MM.1S (cell line): Measurements from ENCODE around the gene LOXHD1.

ENCODE experiments used
- DNase-seq: peaks from one replicate; pipeline ENCODE4 v3.0.0-alpha.2; 2015
- H2AFZ ChIP-seq: fragments of 300-600 bp; sonication (generic); 2 replicates; pipeline ENCODE4 v1.6.0; 2016; ENCODE audit warnings: antibody characterized with exemption, low read length
- H3F3A ChIP-seq: fragments of 300-600 bp; sonication (generic); 2 replicates; pipeline ENCODE4 v1.6.1; 2016; ENCODE audit warnings: mild to moderate bottlenecking, antibody characterized with exemption, low read length, moderate library complexity, mixed read lengths; ENCODE audit not compliant: insufficient read depth
- H3K27ac ChIP-seq: fragments of 300-600 bp; sonication (generic); 2 replicates; pipeline ENCODE4 v1.5.1; 2016; ENCODE audit warnings: mild to moderate bottlenecking, low read length
- H3K27me3 ChIP-seq: fragments of 300-600 bp; sonication (generic); replicated peaks from 2 replicates; pipeline ENCODE4 v1.6.0; 2016; ENCODE audit warnings: low read length; ENCODE audit not compliant: insufficient read depth
- H3K36me3 ChIP-seq: fragments of 300-600 bp; sonication (generic); replicated peaks from 2 replicates; pipeline ENCODE4 v1.6.1; 2016; ENCODE audit warnings: mild to moderate bottlenecking, low read length, mixed read lengths; ENCODE audit not compliant: insufficient read depth
- H3K4me1 ChIP-seq: fragments of 300-600 bp; sonication (generic); 2 replicates; pipeline ENCODE4 v1.6.1; 2016; ENCODE audit warnings: low read length, mixed read lengths
- H3K4me2 ChIP-seq: fragments of 300-600 bp; sonication (generic); 2 replicates; pipeline ENCODE4 v1.6.0; 2016; ENCODE audit warnings: low read depth, low read length
- H3K4me3 ChIP-seq: fragments of 300-600 bp; sonication (generic); 2 replicates; pipeline ENCODE4 v1.5.1; 2016; ENCODE audit warnings: low read length, mixed read lengths
- H3K79me2 ChIP-seq: fragments of 300-600 bp; sonication (generic); 2 replicates; pipeline ENCODE4 v1.6.1; 2016; ENCODE audit warnings: mixed run types, low read length, mixed read lengths
- H3K9ac ChIP-seq: fragments of 300-600 bp; sonication (generic); 2 replicates; pipeline ENCODE4 v1.6.1; 2016; ENCODE audit warnings: low read length, mixed read lengths
- H3K9me2 ChIP-seq: fragments of 300-600 bp; sonication (generic); replicated peaks from 2 replicates; pipeline ENCODE4 v1.6.1; 2016; ENCODE audit warnings: mild to moderate bottlenecking, low read length, mixed read lengths; ENCODE audit not compliant: insufficient read depth
- H3K9me3 ChIP-seq: fragments of 300-600 bp; sonication (generic); replicated peaks from 2 replicates; pipeline ENCODE4 v1.6.1; 2016; ENCODE audit warnings: mild to moderate bottlenecking, low read length, mixed read lengths; ENCODE audit not compliant: insufficient read depth
- H4K20me1 ChIP-seq: fragments of 300-600 bp; sonication (generic); 2 replicates; pipeline ENCODE4 v1.6.1; 2016; ENCODE audit warnings: mild to moderate bottlenecking, low read length, moderate library complexity, mixed read lengths; ENCODE audit not compliant: insufficient read depth
- EZH2 ChIP-seq: fragments of 300-600 bp; sonication (generic); optimal IDR thresholded peaks from 2 replicates; pipeline ENCODE3; 2017; ENCODE audit warnings: low read depth, mild to moderate bottlenecking, antibody characterized with exemption, low read length, mixed read lengths
- EZH2phosphoT487 ChIP-seq: fragments of 300-600 bp; sonication (generic); IDR thresholded peaks from 2 replicates; pipeline ENCODE4 v1.6.1; 2018; ENCODE audit warnings: antibody characterized with exemption, low read length
- TF ChIP-seq, protein P1 (sequence below): fragments of 300-600 bp; sonication (generic); IDR thresholded peaks from 2 replicates; pipeline ENCODE4 v1.5.1; 2016; ENCODE audit warnings: antibody characterized with exemption, low read length, mixed read lengths

The LOXHD1 gene

DNA sequence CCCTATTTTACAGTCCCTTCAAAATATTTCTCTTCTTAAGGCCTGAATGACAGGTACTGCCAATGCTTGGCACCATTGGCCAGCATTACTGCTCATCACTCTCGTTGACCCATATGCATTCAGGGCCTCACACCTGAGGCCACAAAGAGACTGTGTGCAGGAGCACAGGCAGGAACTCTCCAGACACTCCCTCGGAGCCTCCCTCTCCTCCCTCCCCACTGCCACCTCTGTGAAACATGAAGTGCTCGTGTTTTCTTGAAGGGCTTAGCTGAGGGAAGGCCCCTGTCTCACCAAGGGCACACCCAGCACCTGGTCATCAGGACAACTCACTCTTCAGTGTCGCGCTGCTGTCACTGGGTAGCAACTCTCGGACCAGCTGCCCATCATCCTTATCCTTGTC lies 85.3 kb downstream of the LOXHD1 start:
- H2AFZ ChIP-seq: no peak overlapping the region
- no peaks in the 10 kb centered on the region for H4K20me1 ChIP-seq
- DNase-seq: no peak
- no peak overlapping the region for H3K27ac ChIP-seq
- no peaks in the 10 kb centered on the region for H3K79me2 ChIP-seq
- H3K36me3 ChIP-seq: no peaks in the 10 kb centered on the region
- H3F3A ChIP-seq: peaks cover 13% of the 10 kb centered on the region
- no peak overlapping the region for H3K4me2 ChIP-seq
- H3K9me2 ChIP-seq: no peaks in the 10 kb centered on the region
- H3K4me1 ChIP-seq: peaks cover 27% of the 10 kb centered on the region
- H3K9ac ChIP-seq: no peak overlapping the region
- no peak for TF ChIP-seq EZH2phosphoT487
- TF ChIP-seq, protein P1, sequence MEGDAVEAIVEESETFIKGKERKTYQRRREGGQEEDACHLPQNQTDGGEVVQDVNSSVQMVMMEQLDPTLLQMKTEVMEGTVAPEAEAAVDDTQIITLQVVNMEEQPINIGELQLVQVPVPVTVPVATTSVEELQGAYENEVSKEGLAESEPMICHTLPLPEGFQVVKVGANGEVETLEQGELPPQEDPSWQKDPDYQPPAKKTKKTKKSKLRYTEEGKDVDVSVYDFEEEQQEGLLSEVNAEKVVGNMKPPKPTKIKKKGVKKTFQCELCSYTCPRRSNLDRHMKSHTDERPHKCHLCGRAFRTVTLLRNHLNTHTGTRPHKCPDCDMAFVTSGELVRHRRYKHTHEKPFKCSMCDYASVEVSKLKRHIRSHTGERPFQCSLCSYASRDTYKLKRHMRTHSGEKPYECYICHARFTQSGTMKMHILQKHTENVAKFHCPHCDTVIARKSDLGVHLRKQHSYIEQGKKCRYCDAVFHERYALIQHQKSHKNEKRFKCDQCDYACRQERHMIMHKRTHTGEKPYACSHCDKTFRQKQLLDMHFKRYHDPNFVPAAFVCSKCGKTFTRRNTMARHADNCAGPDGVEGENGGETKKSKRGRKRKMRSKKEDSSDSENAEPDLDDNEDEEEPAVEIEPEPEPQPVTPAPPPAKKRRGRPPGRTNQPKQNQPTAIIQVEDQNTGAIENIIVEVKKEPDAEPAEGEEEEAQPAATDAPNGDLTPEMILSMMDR: no peak
- H3K27me3 ChIP-seq: no peaks in the 10 kb centered on the region
- no peaks in the 10 kb centered on the region for H3K9me3 ChIP-seq
- no peak overlapping the region for H3K4me3 ChIP-seq

DNA sequence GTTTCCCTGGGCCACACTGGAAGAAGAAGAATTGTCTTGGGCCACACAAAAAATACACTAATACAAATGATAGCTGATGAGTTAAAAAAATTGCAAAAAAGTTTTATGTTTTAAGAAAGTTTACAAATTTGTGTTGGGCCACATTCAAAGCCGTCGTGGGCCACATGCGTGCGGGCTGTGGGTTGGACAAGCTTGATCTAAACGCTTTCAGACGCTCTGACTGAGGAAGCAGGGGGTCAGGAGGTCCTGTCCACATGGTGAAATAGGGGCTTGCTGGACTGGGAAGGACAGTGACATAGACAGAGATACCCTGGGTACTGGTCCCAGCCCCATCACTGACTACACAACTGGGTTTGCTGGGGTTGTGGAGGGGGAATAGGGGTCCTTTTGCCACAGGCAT lies 86.4 kb downstream of the LOXHD1 start:
- H3K27me3 ChIP-seq: no peaks in the 10 kb centered on the region
- no peak overlapping the region for H2AFZ ChIP-seq
- TF ChIP-seq EZH2phosphoT487 (no peak), EZH2 (no peak)
- TF ChIP-seq, protein P1: no peak
- DNase-seq: no peak
- H3K4me2 ChIP-seq: no peak overlapping the region
- no peaks in the 10 kb centered on the region for H3K36me3 ChIP-seq
- no peaks in the 10 kb centered on the region for H3K9me3 ChIP-seq
- peaks cover 13% of the 10 kb centered on the region for H3F3A ChIP-seq
- H3K4me1 ChIP-seq: peaks cover 25% of the 10 kb centered on the region
- H3K4me3 ChIP-seq: no peak overlapping the region
- H3K9me2 ChIP-seq: no peaks in the 10 kb centered on the region
- H4K20me1 ChIP-seq: no peaks in the 10 kb centered on the region
- H3K9ac ChIP-seq: no peak overlapping the region
- H3K27ac ChIP-seq: no peak overlapping the region
- no peaks in the 10 kb centered on the region for H3K79me2 ChIP-seq

DNA sequence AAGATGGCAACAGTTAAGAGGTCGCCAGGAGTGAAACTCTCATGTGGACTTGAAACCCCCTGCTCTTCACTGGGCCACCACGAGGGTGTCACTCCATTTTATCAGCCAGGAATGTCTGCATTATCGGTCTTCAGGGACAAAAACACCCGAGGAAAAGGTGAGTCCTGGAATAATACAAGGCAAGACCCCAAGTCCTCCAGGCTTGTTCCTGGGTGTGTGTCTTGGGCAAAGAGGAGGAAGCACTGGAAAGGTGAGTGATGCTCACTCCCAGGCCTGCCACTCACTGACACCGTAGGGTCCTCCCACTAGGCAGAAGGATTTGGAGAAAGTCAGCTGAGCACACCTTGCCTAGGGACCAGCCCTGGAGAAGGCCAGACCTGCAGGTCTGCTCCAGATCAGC lies 86.9 kb downstream of the LOXHD1 start:
- Histone ChIP-seq H3K79me2 (no peaks in the 10 kb centered on the region), H3K4me2 (no peak overlapping the region), H3K27ac (no peak overlapping the region), H3K9ac (no peak overlapping the region), H2AFZ (no peak overlapping the region), H3K9me2 (no peaks in the 10 kb centered on the region), H3K27me3 (no peaks in the 10 kb centered on the region), H3F3A (peaks cover 13% of the 10 kb centered on the region), H3K4me3 (no peak overlapping the region), H3K4me1 (peaks cover 20% of the 10 kb centered on the region), H4K20me1 (no peaks in the 10 kb centered on the region), H3K36me3 (no peaks in the 10 kb centered on the region), H3K9me3 (no peaks in the 10 kb centered on the region)
- DNase-seq: no peak
- TF ChIP-seq EZH2: no peak
- TF ChIP-seq, protein P1: no peak
- no peak for TF ChIP-seq EZH2phosphoT487
